Parathyroid adenoma (tissue), 2 donors: ENCODE data around the gene PKNOX2.

Experiments used
- H2AFZ ChIP-seq: fragments of 300-600 bp; sonication (generic); one replicate; pipeline ENCODE4 v1.7.0; 2017; ENCODE audit warnings: antibody characterized with exemption, mild to moderate bottlenecking
- H3K27ac ChIP-seq: fragments of 300-600 bp; sonication (generic); one replicate; pipeline ENCODE4 v1.7.0; 2017
- H3K27me3 ChIP-seq: fragments of 300-600 bp; sonication (generic); one replicate; pipeline ENCODE4 v1.7.0; 2017; ENCODE audit warnings: low read length; ENCODE audit not compliant: control insufficient read depth, insufficient read depth
- H3K36me3 ChIP-seq: fragments of 300-600 bp; sonication (generic); one replicate; pipeline ENCODE4 v1.7.0; 2017; ENCODE audit warnings: low read length; ENCODE audit not compliant: control insufficient read depth, insufficient read depth
- H3K4me1 ChIP-seq: fragments of 300-600 bp; sonication (generic); one replicate; pipeline ENCODE4 v1.7.0; 2017; ENCODE audit warnings: control low read depth
- H3K4me2 ChIP-seq: fragments of 300-600 bp; sonication (generic); one replicate; pipeline ENCODE4 v1.7.0; 2017; ENCODE audit warnings: low read length
- H3K4me3 ChIP-seq: fragments of 300-600 bp; sonication (generic); one replicate; pipeline ENCODE4 v1.7.0; 2017; ENCODE audit warnings: low read depth, low read length
- H3K79me2 ChIP-seq: fragments of 300-600 bp; sonication (generic); one replicate; pipeline ENCODE4 v1.7.0; 2017; ENCODE audit warnings: control low read depth
- H3K9ac ChIP-seq: fragments of 300-600 bp; sonication (generic); one replicate; pipeline ENCODE4 v1.7.0; 2017; ENCODE audit warnings: mild to moderate bottlenecking
- H3K9me3 ChIP-seq: fragments of 300-600 bp; sonication (generic); one replicate; pipeline ENCODE4 v1.7.0; 2017; ENCODE audit warnings: low read length; ENCODE audit not compliant: control insufficient read depth
- CTCF ChIP-seq: fragments of 300-600 bp; sonication (generic); IDR thresholded peaks from one replicate; pipeline ENCODE4 v1.7.0; 2017; ENCODE audit warnings: antibody characterized with exemption, mild to moderate bottlenecking
- donor health status: primary hyperparathyroidism.

The PKNOX2 gene

GRCh38 chr11:125346179-125346530 is 181.6 kb downstream of the PKNOX2 start:
- Histone ChIP-seq H3K4me1 (no peaks in the 10 kb centered on the region), H3K4me2 (no peak overlapping the region), H3K9me3 (no peaks in the 10 kb centered on the region), H3K27me3 (no peaks in the 10 kb centered on the region), H2AFZ (no peak overlapping the region), H3K79me2 (no peaks in the 10 kb centered on the region), H3K36me3 (no peaks in the 10 kb centered on the region), H3K27ac (no peak overlapping the region), H3K9ac (no peak overlapping the region), H3K4me3 (no peak overlapping the region)
- TF ChIP-seq CTCF, result no peak

GRCh38 chr11:125346565-125347260 is 182.2 kb downstream of the PKNOX2 start:
- H3K9ac ChIP-seq, result no peak overlapping the region
- H3K4me1 ChIP-seq, result no peaks in the 10 kb centered on the region
- H3K79me2 ChIP-seq, result no peaks in the 10 kb centered on the region
- H3K27me3 ChIP-seq, result no peaks in the 10 kb centered on the region
- H3K4me2 ChIP-seq, result no peak overlapping the region
- no peaks in the 10 kb centered on the region for H3K36me3 ChIP-seq
- H3K27ac ChIP-seq, result no peak overlapping the region
- H2AFZ ChIP-seq, result no peak overlapping the region
- no peak for TF ChIP-seq CTCF
- H3K9me3 ChIP-seq, result no peaks in the 10 kb centered on the region
- H3K4me3 ChIP-seq, result no peak overlapping the region

GRCh38 chr11:125347261-125347585 is 182.7 kb downstream of the PKNOX2 start:
- Histone ChIP-seq H3K4me1 (no peaks in the 10 kb centered on the region), H3K9me3 (no peaks in the 10 kb centered on the region), H3K79me2 (no peaks in the 10 kb centered on the region), H3K4me3 (no peak overlapping the region), H3K4me2 (no peak overlapping the region), H3K27me3 (no peaks in the 10 kb centered on the region), H3K9ac (no peak overlapping the region), H3K36me3 (no peaks in the 10 kb centered on the region), H2AFZ (no peak overlapping the region), H3K27ac (no peak overlapping the region)
- no peak for TF ChIP-seq CTCF

GRCh38 chr11:125348141-125348651 is 183.6 kb downstream of the PKNOX2 start:
- no peak overlapping the region for H3K27ac ChIP-seq
- H3K36me3 ChIP-seq, result no peaks in the 10 kb centered on the region
- no peak overlapping the region for H3K4me2 ChIP-seq
- no peaks in the 10 kb centered on the region for H3K9me3 ChIP-seq
- TF ChIP-seq CTCF, result no peak
- no peaks in the 10 kb centered on the region for H3K27me3 ChIP-seq
- no peaks in the 10 kb centered on the region for H3K4me1 ChIP-seq
- H3K9ac ChIP-seq, result no peak overlapping the region
- no peak overlapping the region for H2AFZ ChIP-seq
- H3K79me2 ChIP-seq, result no peaks in the 10 kb centered on the region
- H3K4me3 ChIP-seq, result no peak overlapping the region

- Histone ChIP-seq H3K9ac (no peak overlapping the region), H3K4me1 (no peaks in the 10 kb centered on the region), H3K4me3 (no peak overlapping the region), H3K36me3 (no peaks in the 10 kb centered on the region), H3K27me3 (no peaks in the 10 kb centered on the region), H3K79me2 (no peaks in the 10 kb centered on the region), H3K4me2 (no peak overlapping the region), H3K27ac (no peak overlapping the region), H3K9me3 (no peaks in the 10 kb centered on the region), H2AFZ (no peak overlapping the region)
- TF ChIP-seq CTCF, result peak; percentile 71
These were observed 184.2 kb downstream of the PKNOX2 start for GRCh38 chr11:125348674-125349309.
